Measurements from ENCODE around the gene VCAN. TPM values are rescaled to one million over a fixed set of nuclear protein-coding genes. Genes with fewer than 3 reads are reported as not detected.
A peak's percentile ranks its signal among the peaks of the same experiment; 100 is the strongest.

Gene VCAN
- total RNA-seq, 2 donors from 2014 or later: 453 to 516 TPM

- intact Hi-C loops (cut with DNase I): loop anchor here in 1 of 2 donors (10.0 kb wide), 1 partner anchor 1811 kb away; no protein-coding TSS in a partner anchor
- no peak for DNase-seq (ENCODE audit: low spot score)
Measured at GRCh38 chr5:83523929-83524328, 52.4 kb downstream of the VCAN start.

- intact Hi-C loops (cut with DNase I): loop anchor here in 1 of 2 donors (10.0 kb wide), 1 partner anchor 1810 kb away; no protein-coding TSS in a partner anchor
Measured at GRCh38 chr5:83524345-83524744, 52.8 kb downstream of the VCAN start.

GRCh38 chr5:83524991-83525390 lies 53.4 kb downstream of the VCAN start:
- no peak for DNase-seq (ENCODE audit: low spot score)
- intact Hi-C loops (cut with DNase I): loop anchor here in 1 of 2 donors (10.0 kb wide), 1 partner anchor 1810 kb away; no protein-coding TSS in a partner anchor

More at GRCh38 chr5:83524345-83524744, 52.8 kb downstream of the VCAN start:
- no peak for DNase-seq (ENCODE audit: low spot score)

- no peak for DNase-seq (ENCODE audit: low spot score)
- intact Hi-C loops (cut with DNase I): loop anchor here in 1 of 2 donors (10.0 kb wide), 1 partner anchor 1809 kb away; no protein-coding TSS in a partner anchor
Measured at GRCh38 chr5:83526289-83526688, 54.7 kb downstream of the VCAN start.

- intact Hi-C loops (cut with DNase I): loop anchor here in 1 of 2 donors (10.0 kb wide), 1 partner anchor 1808 kb away; no protein-coding TSS in a partner anchor
Measured at GRCh38 chr5:83527221-83527620, 55.7 kb downstream of the VCAN start.

GRCh38 chr5:83527722-83528438 lies 56.3 kb downstream of the VCAN start:
- DNase-seq (ENCODE audit: low spot score): no peak
- intact Hi-C loops (cut with DNase I): loop anchor here in 1 of 2 donors (10.0 kb wide), 1 partner anchor 1807 kb away; no protein-coding TSS in a partner anchor

More at GRCh38 chr5:83527221-83527620, 55.7 kb downstream of the VCAN start:
- no peak for DNase-seq (ENCODE audit: low spot score)

GRCh38 chr5:83528439-83528769 lies 56.9 kb downstream of the VCAN start:
- intact Hi-C loops (cut with DNase I): loop anchor here in 1 of 2 donors (10.0 kb wide), 1 partner anchor 1806 kb away; no protein-coding TSS in a partner anchor
- DNase-seq (ENCODE audit: low spot score): no peak

GRCh38 chr5:83530193-83530592 lies 58.6 kb downstream of the VCAN start:
- DNase-seq (ENCODE audit: low spot score): no peak
- intact Hi-C loops (cut with DNase I): no loop called here

GRCh38 chr5:83531661-83532060 lies 60.1 kb downstream of the VCAN start:
- intact Hi-C loops (cut with DNase I): no loop called here
- no peak for DNase-seq (ENCODE audit: low spot score)

- no peak for DNase-seq (ENCODE audit: low spot score)
- intact Hi-C loops (cut with DNase I): no loop called here
Measured at GRCh38 chr5:83538786-83539462, 67.4 kb downstream of the VCAN start.

GRCh38 chr5:83539463-83539790 lies 67.9 kb downstream of the VCAN start:
- no peak for DNase-seq (ENCODE audit: low spot score)
- intact Hi-C loops (cut with DNase I): no loop called here

- no peak for DNase-seq (ENCODE audit: low spot score)
- intact Hi-C loops (cut with DNase I): no loop called here
Measured at GRCh38 chr5:83540105-83540504, 68.6 kb downstream of the VCAN start.

GRCh38 chr5:83540783-83541182 lies 69.2 kb downstream of the VCAN start:
- no peak for DNase-seq (ENCODE audit: low spot score)
- intact Hi-C loops (cut with DNase I): no loop called here

- intact Hi-C loops (cut with DNase I): no loop called here
- no peak for DNase-seq (ENCODE audit: low spot score)
Measured at GRCh38 chr5:83542839-83543238, 71.3 kb downstream of the VCAN start.

GRCh38 chr5:83543898-83544297 lies 72.4 kb downstream of the VCAN start:
- intact Hi-C loops (cut with DNase I): no loop called here
- DNase-seq (ENCODE audit: low spot score): peak; percentile 49

- no peak for DNase-seq (ENCODE audit: low spot score)
- intact Hi-C loops (cut with DNase I): no loop called here
Measured at GRCh38 chr5:83547161-83547560, 75.6 kb downstream of the VCAN start.

GRCh38 chr5:83547889-83548288 lies 76.3 kb downstream of the VCAN start:
- DNase-seq (ENCODE audit: low spot score): no peak
- intact Hi-C loops (cut with DNase I): no loop called here

- no peak for DNase-seq (ENCODE audit: low spot score)
- intact Hi-C loops (cut with DNase I): no loop called here
Measured at GRCh38 chr5:83548581-83548980, 77.0 kb downstream of the VCAN start.

GRCh38 chr5:83549076-83549475 lies 77.5 kb downstream of the VCAN start:
- intact Hi-C loops (cut with DNase I): no loop called here
- DNase-seq (ENCODE audit: low spot score): no peak

- no peak for DNase-seq (ENCODE audit: low spot score)
- intact Hi-C loops (cut with DNase I): no loop called here
Measured at GRCh38 chr5:83549674-83550073, 78.1 kb downstream of the VCAN start.

- intact Hi-C loops (cut with DNase I): no loop called here
Measured at GRCh38 chr5:83551821-83552220, 80.3 kb downstream of the VCAN start.

More at GRCh38 chr5:83551821-83552220, 80.3 kb downstream of the VCAN start:
- DNase-seq (ENCODE audit: low spot score): no peak

Measured in posterior vena cava (tissue), 2 donors.